Karpas-422 (cell line): Measurements from ENCODE around the gene FRZB. TPM values are rescaled to one million over a fixed set of nuclear protein-coding genes. Genes with fewer than 3 reads are reported as not detected.

Experiments
- DNase-seq: peaks from one replicate; pipeline ENCODE4 v3.0.0-alpha.2; 2015
- H2AFZ ChIP-seq: fragments of 200-600 bp; sonication (generic); 2 replicates; pipeline ENCODE4 v1.6.1; 2014; ENCODE audit warnings: antibody characterized with exemption, low read length, mixed read lengths
- H3K27ac ChIP-seq: fragments of 200-600 bp; sonication (generic); 2 replicates; pipeline ENCODE4 v1.5.1; 2014; ENCODE audit warnings: mild to moderate bottlenecking, low read length, moderate library complexity
- H3K27me3 ChIP-seq: fragments of 200-600 bp; sonication (generic); 2 replicates; pipeline ENCODE4 v1.6.1; 2014; ENCODE audit warnings: low read length, mixed read lengths
- H3K36me3 ChIP-seq: fragments of 200-600 bp; sonication (generic); 2 replicates; pipeline ENCODE4 v1.6.1; 2014; ENCODE audit warnings: low read length, mixed read lengths; ENCODE audit not compliant: insufficient read depth
- H3K4me1 ChIP-seq: fragments of 200-600 bp; sonication (generic); 2 replicates; pipeline ENCODE4 v1.6.1; 2014; ENCODE audit warnings: mild to moderate bottlenecking, low read length, mixed read lengths
- H3K4me2 ChIP-seq: fragments of 200-600 bp; sonication (generic); 2 replicates; pipeline ENCODE4 v1.6.1; 2014; ENCODE audit warnings: low read length, low read depth, mild to moderate bottlenecking; ENCODE audit not compliant: poor library complexity, severe bottlenecking
- H3K4me3 ChIP-seq: fragments of 200-600 bp; sonication (generic); 2 replicates; pipeline ENCODE4 v1.5.1; 2014; ENCODE audit warnings: mild to moderate bottlenecking, antibody characterized with exemption, low read length, mixed read lengths
- H3K79me2 ChIP-seq: fragments of 200-600 bp; sonication (generic); 2 replicates; pipeline ENCODE4 v1.6.1; 2014; ENCODE audit warnings: mild to moderate bottlenecking, low read length, mixed read lengths
- H3K9ac ChIP-seq: fragments of 200-600 bp; sonication (generic); 2 replicates; pipeline ENCODE4 v1.6.0; 2014; ENCODE audit warnings: low read length
- H3K9me2 ChIP-seq: fragments of 200-600 bp; sonication (generic), shearing (Covaris generic); replicated peaks from 2 replicates; pipeline ENCODE4 v1.6.0; 2014; ENCODE audit warnings: mild to moderate bottlenecking, low read length, moderate library complexity; ENCODE audit not compliant: insufficient read depth
- H3K9me3 ChIP-seq: fragments of 300-700, 200-600 bp; sonication (generic); 2 replicates; pipeline ENCODE4 v1.6.1; 2014; ENCODE audit warnings: low read length, mixed read lengths
- H4K20me1 ChIP-seq: fragments of 200-600 bp; sonication (generic); 2 replicates; pipeline ENCODE4 v1.6.1; 2014; ENCODE audit warnings: mild to moderate bottlenecking, antibody characterized with exemption, low read length, low read depth; ENCODE audit not compliant: insufficient read depth
- total RNA-seq: library from RNA; depleted of rRNA; stranded (reverse); fragments of >200 nt; shearing (Covaris generic); gene quantifications from 2 replicates; pipeline ENCODE4 v1.2.3, GENCODE V29; 2014; ENCODE audit warnings: low replicate concordance; rRNA removed

Gene FRZB, protein sequence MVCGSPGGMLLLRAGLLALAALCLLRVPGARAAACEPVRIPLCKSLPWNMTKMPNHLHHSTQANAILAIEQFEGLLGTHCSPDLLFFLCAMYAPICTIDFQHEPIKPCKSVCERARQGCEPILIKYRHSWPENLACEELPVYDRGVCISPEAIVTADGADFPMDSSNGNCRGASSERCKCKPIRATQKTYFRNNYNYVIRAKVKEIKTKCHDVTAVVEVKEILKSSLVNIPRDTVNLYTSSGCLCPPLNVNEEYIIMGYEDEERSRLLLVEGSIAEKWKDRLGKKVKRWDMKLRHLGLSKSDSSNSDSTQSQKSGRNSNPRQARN
- total RNA-seq, result not detected in 2 replicates

- Histone ChIP-seq H4K20me1 (no peaks in the 10 kb centered on the region), H3K4me2 (no peak within 1 kb of the TSS), H3K4me3 (no peak within 1 kb of the TSS), H3K4me1 (no peaks in the 10 kb centered on the region), H3K27ac (no peak within 1 kb of the TSS), H3K9ac (no peak within 1 kb of the TSS), H3K27me3 (no peaks in the 10 kb centered on the region), H3K36me3 (no peaks in the 10 kb centered on the region), H3K79me2 (no peaks in the 10 kb centered on the region), H2AFZ (no peak within 1 kb of the TSS), H3K9me2 (no peaks in the 10 kb centered on the region), H3K9me3 (no peaks in the 10 kb centered on the region)
- DNase-seq, result no peak
Measured at GRCh38 chr2:182866461-182867406, at the start of gene FRZB. Gene FRZB (minus strand): TSS chr2:182866637. CDS start chr2:182866552, 85 bp downstream.

DNA sequence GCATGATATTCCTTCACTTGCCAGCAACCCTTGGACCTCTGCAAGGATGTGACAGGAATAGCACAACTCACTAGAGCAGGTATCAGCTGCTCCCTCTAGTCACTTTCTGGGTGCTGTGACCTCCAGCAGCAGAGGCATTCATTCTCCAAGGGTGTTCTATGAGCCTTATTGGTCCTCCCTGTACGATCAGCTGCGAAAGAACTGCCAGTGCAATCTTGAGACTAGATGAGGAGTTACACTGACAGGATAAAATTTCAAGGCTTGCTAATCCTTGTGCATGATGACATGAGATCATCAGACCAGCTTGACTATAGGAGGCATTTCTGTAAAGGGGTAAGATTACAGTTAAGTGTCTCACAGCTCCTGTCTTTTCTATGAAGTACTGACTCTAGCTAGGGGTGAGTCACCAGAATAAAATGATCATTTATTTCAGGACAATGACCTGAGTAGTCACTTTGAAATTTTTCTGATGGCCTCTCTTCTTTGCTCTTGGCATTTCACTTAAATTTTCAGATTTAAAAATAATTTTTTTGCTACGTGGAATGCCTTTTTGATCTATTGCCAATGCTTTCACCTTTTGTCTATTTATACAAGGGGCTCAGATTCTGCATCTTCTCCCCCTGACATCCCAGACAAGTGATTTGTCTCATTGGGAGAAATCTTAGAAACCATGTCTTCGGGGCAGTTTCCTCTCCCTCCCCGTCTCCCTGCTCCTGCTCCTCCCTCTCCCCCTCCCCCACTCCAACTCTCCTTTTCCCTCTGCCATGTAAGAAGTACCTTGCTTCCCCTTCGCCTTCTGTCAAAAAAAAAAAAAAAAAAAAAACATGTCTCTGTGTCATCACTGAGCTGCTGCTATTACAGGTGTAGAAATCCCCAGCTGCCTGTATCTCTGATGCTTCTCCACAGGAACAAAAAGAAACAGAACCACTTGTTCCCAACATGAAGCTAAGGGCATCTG is 49.2 kb upstream of the FRZB start:
- Histone ChIP-seq H3K9me2 (no peaks in the 10 kb centered on the region), H3K27ac (no peak overlapping the region), H3K4me2 (no peak overlapping the region), H3K9ac (no peak overlapping the region), H3K36me3 (no peaks in the 10 kb centered on the region), H3K9me3 (no peaks in the 10 kb centered on the region), H3K4me3 (no peak overlapping the region), H3K4me1 (no peaks in the 10 kb centered on the region), H3K79me2 (no peaks in the 10 kb centered on the region), H2AFZ (no peak overlapping the region), H3K27me3 (no peaks in the 10 kb centered on the region), H4K20me1 (no peaks in the 10 kb centered on the region)
- DNase-seq, result no peak

GRCh38 chr2:182914852-182915251 is 48.4 kb upstream of the FRZB start:
- no peaks in the 10 kb centered on the region for H3K27me3 ChIP-seq
- H3K9ac ChIP-seq, result no peak overlapping the region
- no peaks in the 10 kb centered on the region for H3K9me3 ChIP-seq
- H3K79me2 ChIP-seq, result no peaks in the 10 kb centered on the region
- no peak overlapping the region for H3K4me2 ChIP-seq
- no peak overlapping the region for H3K4me3 ChIP-seq
- no peaks in the 10 kb centered on the region for H3K4me1 ChIP-seq
- DNase-seq, result peak; percentile 42
- no peaks in the 10 kb centered on the region for H3K9me2 ChIP-seq
- H4K20me1 ChIP-seq, result no peaks in the 10 kb centered on the region
- no peak overlapping the region for H3K27ac ChIP-seq
- no peak overlapping the region for H2AFZ ChIP-seq
- H3K36me3 ChIP-seq, result no peaks in the 10 kb centered on the region

DNA sequence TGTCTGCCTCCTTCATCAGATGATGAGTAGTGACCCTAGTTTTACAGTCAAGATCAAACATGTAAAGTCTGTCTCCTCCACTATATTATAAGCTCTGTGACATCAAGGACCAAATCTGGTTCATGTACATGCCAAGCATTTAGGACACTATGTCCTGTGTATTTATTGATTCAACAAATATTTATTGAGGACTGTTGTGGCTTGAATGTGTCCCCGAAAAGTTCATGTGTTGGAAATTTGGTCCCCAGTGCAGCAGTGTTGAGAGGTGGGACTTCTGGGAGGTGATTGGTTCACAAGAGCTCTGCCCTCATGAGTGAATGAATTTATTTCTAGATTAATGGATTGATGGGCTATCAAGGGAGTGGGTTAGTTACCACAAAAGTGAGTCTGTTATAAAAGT is 46.6 kb upstream of the FRZB start:
- Histone ChIP-seq H3K9ac (no peak overlapping the region), H3K27ac (no peak overlapping the region), H3K4me3 (no peak overlapping the region), H3K36me3 (no peaks in the 10 kb centered on the region), H3K27me3 (no peaks in the 10 kb centered on the region), H2AFZ (no peak overlapping the region), H3K79me2 (no peaks in the 10 kb centered on the region), H4K20me1 (no peaks in the 10 kb centered on the region), H3K9me2 (no peaks in the 10 kb centered on the region), H3K4me2 (no peak overlapping the region), H3K4me1 (no peaks in the 10 kb centered on the region), H3K9me3 (no peaks in the 10 kb centered on the region)
- DNase-seq, result no peak

DNA sequence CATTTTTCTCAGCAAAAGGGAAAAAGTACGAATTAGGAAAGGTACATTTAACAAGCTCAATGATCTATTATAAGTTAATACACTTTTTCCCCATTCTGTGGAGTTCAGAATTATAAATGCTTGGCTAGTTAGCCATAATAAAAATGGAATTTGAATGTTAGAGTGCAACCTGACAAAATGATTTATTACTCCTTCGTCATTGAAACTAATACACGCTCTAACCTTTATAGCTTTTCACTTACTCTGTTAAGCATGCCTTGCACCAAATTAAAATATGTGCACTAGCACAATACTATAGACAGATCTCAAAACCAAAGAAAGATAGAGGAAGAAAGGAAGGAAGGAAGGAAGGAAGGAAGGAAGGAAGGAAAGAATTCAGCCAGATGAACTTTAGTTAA is 46.1 kb upstream of the FRZB start:
- H2AFZ ChIP-seq, result no peak overlapping the region
- no peaks in the 10 kb centered on the region for H3K27me3 ChIP-seq
- no peak for DNase-seq
- H3K4me1 ChIP-seq, result no peaks in the 10 kb centered on the region
- H3K79me2 ChIP-seq, result no peaks in the 10 kb centered on the region
- no peak overlapping the region for H3K27ac ChIP-seq
- no peak overlapping the region for H3K4me2 ChIP-seq
- H4K20me1 ChIP-seq, result no peaks in the 10 kb centered on the region
- H3K36me3 ChIP-seq, result no peaks in the 10 kb centered on the region
- H3K9me3 ChIP-seq, result no peaks in the 10 kb centered on the region
- H3K4me3 ChIP-seq, result no peak overlapping the region
- H3K9ac ChIP-seq, result no peak overlapping the region
- H3K9me2 ChIP-seq, result no peaks in the 10 kb centered on the region

- Histone ChIP-seq H3K9ac (no peak overlapping the region), H3K4me2 (no peak overlapping the region), H4K20me1 (no peaks in the 10 kb centered on the region), H3K36me3 (no peaks in the 10 kb centered on the region), H3K27ac (no peak overlapping the region), H3K9me2 (no peaks in the 10 kb centered on the region), H3K4me3 (no peak overlapping the region), H3K4me1 (no peaks in the 10 kb centered on the region), H2AFZ (no peak overlapping the region), H3K9me3 (no peaks in the 10 kb centered on the region), H3K27me3 (no peaks in the 10 kb centered on the region), H3K79me2 (no peaks in the 10 kb centered on the region)
- DNase-seq, result no peak
Measured at GRCh38 chr2:182911813-182912517, 45.5 kb upstream of the FRZB start.

DNA sequence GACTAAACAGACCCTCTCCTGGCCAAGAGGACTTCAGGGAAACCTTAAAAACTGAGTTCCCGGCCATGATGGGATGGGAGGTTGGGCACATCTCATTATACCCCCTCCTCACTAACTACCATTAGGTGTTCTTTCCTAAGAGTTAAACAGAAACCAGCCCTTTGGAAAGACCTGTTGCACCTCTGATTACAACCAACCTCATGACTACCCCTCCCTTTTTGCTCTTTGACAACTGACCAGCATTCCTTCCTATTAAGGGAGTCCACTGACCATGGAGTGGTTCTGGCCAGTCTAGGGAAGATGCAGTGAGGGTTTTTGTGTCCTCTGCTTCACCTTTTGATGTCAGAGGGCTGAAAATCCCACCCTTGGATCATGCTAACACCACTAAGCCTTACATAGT is 44.5 kb upstream of the FRZB start:
- no peaks in the 10 kb centered on the region for H3K9me2 ChIP-seq
- H3K9ac ChIP-seq, result no peak overlapping the region
- H3K4me3 ChIP-seq, result no peak overlapping the region
- no peak overlapping the region for H2AFZ ChIP-seq
- no peaks in the 10 kb centered on the region for H3K27me3 ChIP-seq
- H3K36me3 ChIP-seq, result no peaks in the 10 kb centered on the region
- no peak for DNase-seq
- no peaks in the 10 kb centered on the region for H3K9me3 ChIP-seq
- no peaks in the 10 kb centered on the region for H3K79me2 ChIP-seq
- no peaks in the 10 kb centered on the region for H3K4me1 ChIP-seq
- H3K27ac ChIP-seq, result no peak overlapping the region
- H3K4me2 ChIP-seq, result no peak overlapping the region
- no peaks in the 10 kb centered on the region for H4K20me1 ChIP-seq
